Measurements from ENCODE around the gene NARF. TPM values are rescaled to one million over a fixed set of nuclear protein-coding genes. Genes with fewer than 3 reads are reported as not detected.
"Not testable (repeated sequence)": the region's sequence is repeated elsewhere in the genome, so short reads cannot be mapped to it uniquely, and the experiment has no call there.

The NARF gene
- polyA plus RNA-seq, 4 donors: 74.7 to 94.5 (median 81.4) TPM

GRCh38 chr17:82494236-82495055, 35.9 kb downstream of the NARF start:
- peak; percentile 47 to 76 (median 66) for DNase-seq (ENCODE audit: low read depth in 4 of 4, low spot score in 2 of 4)

GRCh38 chr17:82495844-82496528, 37.4 kb downstream of the NARF start:
- DNase-seq (ENCODE audit: low read depth in 4 of 4, low spot score in 2 of 4): no peak

DNA sequence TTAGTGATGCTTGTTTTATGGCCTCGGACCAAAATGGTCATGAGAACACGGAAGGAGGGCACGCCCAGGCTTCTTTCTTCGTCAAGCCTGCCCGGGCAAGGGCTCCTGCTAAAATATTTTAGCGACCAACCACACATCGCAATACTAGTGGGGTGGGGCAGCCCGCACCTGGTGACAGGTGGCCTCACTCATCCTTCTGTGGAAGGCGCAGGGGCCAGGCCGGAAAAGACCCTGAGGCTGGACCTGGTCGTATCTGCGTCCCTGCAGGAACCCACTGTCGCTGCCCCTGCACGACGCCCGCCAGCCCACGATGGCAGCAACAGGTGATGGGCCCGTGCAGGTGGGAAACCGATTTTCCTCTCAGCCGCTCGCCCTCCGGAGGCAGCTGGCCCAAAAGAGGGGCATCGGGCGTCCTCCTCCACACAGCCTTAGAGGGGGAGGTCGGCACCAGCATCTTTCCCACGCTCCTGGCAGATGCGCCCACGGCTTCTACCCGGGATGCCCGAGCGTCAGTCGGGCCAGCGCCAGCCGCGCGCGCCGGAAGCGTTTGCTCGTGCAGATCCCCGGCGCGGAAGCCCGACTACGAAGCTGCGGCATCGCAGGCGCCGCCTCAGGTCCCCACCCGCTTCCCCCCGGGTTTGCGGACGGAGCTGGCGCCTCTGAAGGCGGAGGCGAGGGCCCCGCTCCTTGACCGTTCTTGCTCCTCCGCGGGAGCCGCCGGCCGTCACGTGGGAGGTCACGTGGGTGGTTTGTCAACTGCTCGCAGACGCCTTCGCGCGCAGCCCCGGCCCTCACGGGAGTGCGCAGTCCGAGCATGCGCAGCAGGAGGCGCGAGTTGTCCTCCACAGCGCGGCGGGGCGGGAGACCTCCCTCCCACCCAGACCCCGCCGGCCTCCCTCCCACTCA, 38.2 kb downstream of the NARF start:
- DNase-seq (ENCODE audit: low read depth in 4 of 4, low spot score in 2 of 4): peak; percentile 58 to 91 (median 82)

DNA sequence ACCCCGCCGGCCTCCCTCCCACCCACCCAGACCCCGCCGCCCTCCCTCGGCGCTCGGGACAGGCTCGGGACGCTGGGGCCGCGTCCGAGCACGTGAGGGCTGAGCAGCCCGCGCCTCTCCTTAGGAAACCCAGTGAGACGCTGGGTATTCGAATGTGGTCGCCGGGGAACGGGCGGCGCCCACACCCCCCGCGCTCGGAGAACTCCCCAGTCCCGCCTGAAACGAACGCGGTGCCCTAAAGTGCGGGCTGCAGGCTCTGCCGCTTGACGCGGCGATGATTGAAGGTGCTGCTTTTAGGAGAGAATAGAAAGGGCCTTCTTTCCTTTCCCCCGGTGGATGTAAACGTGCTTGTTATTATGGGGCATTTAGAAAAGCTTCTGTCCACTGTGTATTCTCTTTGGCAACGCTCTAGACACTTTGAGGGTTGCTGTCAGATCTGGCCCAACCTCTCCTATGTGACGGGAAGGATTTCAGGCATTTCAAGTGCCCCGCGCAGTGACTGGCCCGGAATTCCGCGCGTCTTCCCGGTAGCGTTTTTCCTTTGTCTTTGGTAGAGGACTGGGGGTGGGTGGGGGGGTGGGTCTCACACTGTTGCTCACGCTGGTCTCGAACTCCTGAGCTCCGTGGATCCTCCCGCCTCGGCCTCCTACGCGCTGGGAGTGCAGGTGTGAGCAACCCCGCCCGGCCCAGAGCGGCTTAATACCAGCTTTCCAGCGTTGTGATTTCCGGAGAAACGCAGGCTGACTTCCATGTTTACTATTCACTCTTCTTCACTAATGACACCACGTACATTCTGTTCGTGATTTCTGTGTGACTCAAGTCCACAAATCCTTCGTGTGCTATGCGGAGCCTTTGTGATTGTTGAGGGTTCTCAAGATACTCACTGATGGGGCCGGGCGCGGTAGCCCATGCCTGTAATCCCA, 39.2 kb downstream of the NARF start:
- DNase-seq (ENCODE audit: low read depth in 4 of 4, low spot score in 2 of 4): peak in 3 of 4 donors; percentile 25 to 48 (median 28)

DNA sequence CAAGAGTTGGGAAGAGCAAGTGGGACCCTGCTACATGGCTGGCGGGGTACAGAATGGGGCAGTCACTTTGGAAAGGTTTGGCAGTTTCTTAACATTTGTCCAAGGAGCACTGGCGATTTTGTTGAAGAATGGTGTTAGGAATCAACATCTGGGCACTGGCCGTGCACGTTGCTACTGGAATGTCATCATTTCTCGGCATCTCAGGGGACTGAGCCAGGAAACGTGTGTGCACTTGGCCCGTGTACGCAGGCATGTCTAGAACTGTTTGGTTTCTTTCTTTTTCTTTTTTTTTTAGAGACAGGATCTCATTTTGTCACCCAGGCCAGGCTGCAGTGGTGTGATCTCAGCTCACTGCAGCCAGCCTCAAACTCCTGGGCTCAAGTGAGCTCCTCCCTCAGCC, 43.7 kb downstream of the NARF start:
- DNase-seq (ENCODE audit: low read depth in 4 of 4, low spot score in 2 of 4): no peak

GRCh38 chr17:82503094-82503727, 44.7 kb downstream of the NARF start:
- DNase-seq (ENCODE audit: low read depth in 4 of 4, low spot score in 2 of 4): no peak

GRCh38 chr17:82503728-82504308, 45.3 kb downstream of the NARF start:
- no peak for DNase-seq (ENCODE audit: low read depth in 4 of 4, low spot score in 2 of 4)

GRCh38 chr17:82505296-82505695, 46.8 kb downstream of the NARF start:
- no peak for DNase-seq (ENCODE audit: low read depth in 4 of 4, low spot score in 2 of 4)

DNA sequence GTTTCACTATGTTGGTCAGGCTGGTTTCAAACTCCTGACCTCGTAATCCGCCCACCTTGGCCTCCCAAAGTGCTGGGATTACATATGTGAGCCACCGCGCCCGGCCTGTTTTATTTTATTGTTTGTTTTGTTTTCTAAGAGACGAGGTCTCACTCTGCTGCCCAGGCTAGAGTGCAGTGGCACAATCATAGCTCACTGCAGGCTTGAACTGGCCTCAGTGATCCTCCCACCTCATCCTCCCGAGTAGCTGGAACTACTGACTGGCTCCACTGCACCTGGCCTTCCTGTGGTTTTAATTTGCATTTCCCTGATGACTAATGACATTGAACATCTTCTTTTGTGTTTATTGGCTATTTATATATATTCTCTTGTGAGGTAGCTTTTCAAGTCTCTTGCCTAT, 47.9 kb downstream of the NARF start:
- DNase-seq (ENCODE audit: low read depth in 4 of 4, low spot score in 2 of 4): not testable (repeated sequence)

- DNase-seq (ENCODE audit: low read depth in 4 of 4, low spot score in 2 of 4): no peak
Measured at GRCh38 chr17:82507631-82508175, 49.2 kb downstream of the NARF start.

DNA sequence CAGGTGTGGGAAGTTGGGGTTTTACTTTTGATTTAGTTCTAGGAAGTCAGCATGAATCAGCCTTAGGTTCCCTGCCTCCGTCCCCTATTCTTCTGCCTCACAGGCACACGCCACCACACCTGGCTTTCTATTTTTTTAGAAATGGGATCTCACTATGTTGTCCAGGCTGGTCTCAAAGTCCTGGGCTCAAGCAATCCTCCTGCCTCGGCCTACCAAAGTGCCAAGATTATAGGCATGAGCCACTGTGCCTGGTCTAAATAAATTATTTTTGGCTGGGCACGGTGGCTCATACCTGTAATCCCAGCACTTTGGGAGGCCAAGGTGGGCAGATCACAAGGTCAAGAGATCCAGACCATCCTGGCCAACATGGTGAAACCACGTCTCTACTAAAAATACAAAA, 53.1 kb downstream of the NARF start:
- DNase-seq (ENCODE audit: low read depth in 4 of 4, low spot score in 2 of 4): not testable (repeated sequence)

DNA sequence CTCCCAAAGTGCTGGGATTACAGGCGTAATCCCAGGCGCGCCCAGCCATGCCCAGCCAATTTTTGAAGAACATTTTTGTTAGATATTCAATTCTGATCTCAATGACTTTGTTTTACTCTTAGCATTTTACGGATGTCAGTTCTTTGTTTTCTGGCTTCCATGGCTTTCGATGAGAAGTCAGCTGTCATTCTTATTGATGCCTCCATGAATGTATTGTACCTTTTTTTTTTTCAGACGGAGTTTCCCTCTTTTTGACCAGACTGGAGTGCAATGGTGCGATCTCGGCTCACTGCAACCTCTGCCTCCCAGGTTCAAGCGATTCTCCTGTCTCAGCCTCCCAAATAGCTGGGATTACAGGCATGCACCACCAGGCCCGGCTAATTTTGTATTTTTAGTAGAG, 55.3 kb downstream of the NARF start:
- not testable (repeated sequence) for DNase-seq (ENCODE audit: low read depth in 4 of 4, low spot score in 2 of 4)

DNA sequence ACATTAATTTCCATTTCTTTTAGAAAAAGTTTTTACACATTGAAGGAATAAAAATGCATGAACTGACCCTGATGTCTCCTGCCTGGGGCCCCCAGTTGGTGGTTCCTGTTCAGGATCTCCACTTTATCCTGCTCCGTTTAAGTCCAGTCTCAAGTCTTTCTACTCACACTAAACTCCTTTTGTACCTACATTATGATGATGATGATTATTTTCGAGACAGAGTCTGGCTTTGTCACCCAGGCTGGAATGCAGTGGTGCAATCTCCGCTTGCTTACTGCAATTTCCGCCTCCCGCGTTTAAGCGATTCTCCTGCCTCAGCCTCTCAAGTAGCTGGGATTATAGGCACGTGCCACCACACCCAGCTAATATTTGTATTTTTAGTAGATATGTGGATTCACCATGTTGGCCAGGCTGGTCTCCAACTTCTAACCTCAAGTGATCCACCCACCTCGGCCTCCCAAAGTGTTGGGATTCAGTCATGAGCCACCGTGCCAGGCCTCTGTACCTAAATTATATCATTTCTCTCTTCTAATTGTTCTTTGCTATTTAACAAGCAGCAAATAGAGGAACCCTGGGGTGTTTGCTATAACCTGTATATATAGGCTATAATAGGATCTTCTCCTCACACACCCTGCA, 58.8 kb downstream of the NARF start:
- no peak for DNase-seq (ENCODE audit: low read depth in 4 of 4, low spot score in 2 of 4)

DNA sequence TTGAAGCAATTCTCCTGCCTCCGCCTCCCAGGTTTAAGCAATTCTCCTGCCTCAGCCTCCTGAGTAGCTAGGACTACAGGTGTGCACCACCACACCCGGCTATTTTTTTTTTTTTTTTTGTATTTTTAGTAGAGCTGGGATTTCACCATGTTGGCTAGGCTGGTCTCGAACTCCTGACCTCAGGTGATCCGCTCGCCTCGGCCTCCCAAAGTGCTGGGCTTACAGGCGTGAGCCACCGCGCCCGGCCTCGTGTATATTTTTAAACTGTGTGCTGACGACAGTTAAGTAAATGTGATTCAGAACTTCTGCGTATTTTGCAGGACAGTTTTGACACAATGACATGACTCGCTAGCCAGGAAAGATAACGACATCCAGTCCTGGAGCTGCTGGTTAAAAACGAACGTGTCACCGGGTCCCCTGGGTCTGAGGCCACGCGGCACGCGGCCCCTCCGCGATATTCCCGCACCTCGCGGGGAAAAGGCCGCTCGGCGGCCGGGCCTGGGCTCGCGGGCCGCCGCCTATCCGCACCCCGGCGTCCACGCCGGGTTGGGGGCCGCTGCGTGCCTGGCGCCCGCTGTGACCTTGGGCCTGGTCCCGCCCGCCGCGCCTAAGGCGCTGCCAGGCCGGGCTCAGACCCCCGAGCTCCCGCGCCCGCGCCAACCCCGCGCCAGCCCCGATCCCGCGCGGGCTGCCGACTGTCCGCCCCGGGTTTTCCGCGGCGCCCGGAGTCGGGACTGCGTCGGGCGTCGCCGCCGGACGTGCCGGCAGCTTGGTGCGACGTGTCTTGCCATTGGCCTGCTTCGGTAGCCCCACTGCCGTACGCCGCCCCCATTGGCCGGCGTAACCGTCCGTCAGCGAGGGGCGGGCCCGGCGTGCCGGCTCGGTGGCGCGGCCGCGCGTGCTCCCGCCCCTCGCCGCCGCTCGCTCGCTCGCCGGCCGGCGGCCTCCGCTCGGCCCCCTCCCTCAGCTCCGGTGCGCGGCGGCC, 60.6 kb downstream of the NARF start, which contains the start of gene FOXK2:
TSS of gene FOXK2 (plus strand) at position 907 of the 985 bp plus-strand sequence. CDS start 157 bp downstream, outside the sequence.
- peak; percentile 68 to 87 (median 86) for DNase-seq (ENCODE audit: low read depth in 4 of 4, low spot score in 2 of 4)

DNA sequence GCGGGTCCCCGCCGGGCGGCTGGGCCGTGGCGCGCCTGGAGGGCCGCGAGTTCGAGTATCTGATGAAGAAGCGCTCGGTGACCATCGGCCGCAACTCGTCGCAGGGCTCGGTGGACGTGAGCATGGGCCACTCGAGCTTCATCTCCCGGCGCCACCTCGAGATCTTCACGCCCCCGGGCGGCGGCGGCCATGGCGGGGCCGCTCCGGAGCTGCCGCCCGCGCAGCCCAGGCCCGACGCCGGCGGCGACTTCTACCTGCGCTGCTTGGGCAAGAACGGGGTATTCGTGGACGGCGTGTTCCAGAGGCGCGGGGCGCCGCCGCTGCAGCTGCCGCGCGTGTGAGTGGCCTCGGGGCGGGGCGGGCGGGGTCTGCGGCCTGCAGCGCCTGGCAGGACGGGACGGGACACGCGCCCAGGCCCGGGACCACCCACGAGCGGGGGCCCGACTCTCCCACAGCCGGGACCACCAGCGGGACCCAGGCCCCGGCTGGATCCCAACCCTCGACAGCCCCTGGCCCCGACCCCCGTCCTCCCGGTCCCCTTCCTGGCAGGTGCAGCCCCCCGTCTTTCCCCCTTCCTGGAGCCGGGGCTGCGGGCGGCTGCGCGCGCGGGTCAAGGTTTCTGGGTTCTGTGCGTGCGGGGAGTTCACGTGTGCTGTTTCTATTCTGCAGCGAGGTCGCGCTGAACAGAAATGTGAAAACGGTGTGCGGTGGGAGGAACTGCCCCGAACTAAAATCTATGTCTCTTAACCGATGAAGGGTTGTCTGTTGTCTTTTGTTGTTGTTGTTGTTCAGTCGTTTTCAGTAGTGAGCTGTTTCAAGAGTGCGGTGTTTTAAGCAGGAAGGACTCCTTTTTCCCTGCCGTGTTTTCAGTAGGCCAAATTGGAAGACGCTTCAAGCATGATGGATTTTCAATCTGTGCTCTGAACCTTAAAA, 61.7 kb downstream of the NARF start:
- no peak for DNase-seq (ENCODE audit: low read depth in 4 of 4, low spot score in 2 of 4)

GRCh38 chr17:82524540-82524939, 66.0 kb downstream of the NARF start:
- no peak for DNase-seq (ENCODE audit: low read depth in 4 of 4, low spot score in 2 of 4)
